ENCODE measurements around the gene LPCAT2. TPM values are rescaled to one million over a fixed set of nuclear protein-coding genes. Genes with fewer than 3 reads are reported as not detected.
A peak's percentile ranks its signal among the peaks of the same experiment; 100 is the strongest.
"Not testable (repeated sequence)": the region's sequence is repeated elsewhere in the genome, so short reads cannot be mapped to it uniquely, and the experiment has no call there.

The LPCAT2 gene
- total RNA-seq, 4 donors from 2014 or later = 16.9 to 36.9 (median 25.4) TPM

DNA sequence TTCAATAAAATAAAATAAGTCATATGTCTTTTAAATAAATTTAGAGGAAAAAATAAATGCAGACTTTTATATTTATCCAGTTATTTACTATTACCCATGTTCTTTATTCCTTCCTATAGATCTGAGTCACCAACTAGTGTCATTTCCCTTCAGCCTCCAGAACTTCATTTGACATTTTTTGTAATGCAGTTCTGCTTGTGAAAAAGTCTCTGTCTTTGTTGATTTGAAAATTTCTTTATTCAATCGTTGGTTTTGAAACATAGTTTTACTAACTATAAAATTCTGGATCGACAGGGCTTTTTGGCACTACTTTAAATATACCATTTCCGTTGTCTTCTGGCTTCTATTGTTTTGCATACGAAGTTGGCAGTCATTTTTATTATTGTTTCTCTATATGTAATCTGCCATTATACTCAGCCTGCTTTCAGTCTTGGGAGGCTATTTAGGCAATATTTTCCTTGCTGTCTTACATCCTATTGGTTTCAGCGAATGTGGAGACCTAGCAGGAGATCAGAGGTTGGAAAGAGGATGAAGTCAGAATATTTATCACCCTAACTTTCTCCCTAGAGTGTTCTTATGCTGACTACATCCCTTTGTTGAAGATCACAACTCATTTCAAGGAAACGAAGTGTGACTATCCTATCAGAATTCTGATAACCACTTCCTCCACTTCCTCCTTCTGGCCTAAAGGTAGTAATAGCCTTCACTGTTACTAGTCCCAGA, 104.9 kb downstream of the LPCAT2 start:
- intact Hi-C loops (cut with DNase I; ENCODE audit: low total_unique reads) = no loop called here
- 62 to 64% methylated on average over 6 of the region's 6 CpGs for WGBS, 2 donors
- no peak for DNase-seq (ENCODE audit: low spot score in 2 of 2)
- no peak overlapping the region for H3K4me3 ChIP-seq (ENCODE audit: low read depth, poor library complexity, severe bottlenecking)
- no peak for TF ChIP-seq POLR2A (IDR thresholded peaks at IDR 0.05)
- TF ChIP-seq CTCF (IDR thresholded peaks at IDR 0.05) = no peak

- 80 to 85% methylated on average over 3 of the region's 3 CpGs for WGBS, 2 donors
These were observed 106.2 kb downstream of the LPCAT2 start for GRCh38 chr16:55615071-55615470.

GRCh38 chr16:55615670-55616069, 106.8 kb downstream of the LPCAT2 start:
- WGBS, 2 donors = 90 to 95% methylated on average over 11 of the region's 11 CpGs
- DNase-seq (ENCODE audit: low spot score in 2 of 2); H3K4me3 ChIP-seq (ENCODE audit: low read depth, poor library complexity, severe bottlenecking); intact Hi-C loops (cut with DNase I; ENCODE audit: low total_unique reads): not testable (repeated sequence)

More at GRCh38 chr16:55615071-55615470, 106.2 kb downstream of the LPCAT2 start:
- no peak overlapping the region for H3K4me3 ChIP-seq (ENCODE audit: low read depth, poor library complexity, severe bottlenecking)
- DNase-seq (ENCODE audit: low spot score in 2 of 2) = no peak
- TF ChIP-seq POLR2A (IDR thresholded peaks at IDR 0.05) (no peak), CTCF (IDR thresholded peaks at IDR 0.05) (no peak)
- intact Hi-C loops (cut with DNase I; ENCODE audit: low total_unique reads) = no loop called here

DNA sequence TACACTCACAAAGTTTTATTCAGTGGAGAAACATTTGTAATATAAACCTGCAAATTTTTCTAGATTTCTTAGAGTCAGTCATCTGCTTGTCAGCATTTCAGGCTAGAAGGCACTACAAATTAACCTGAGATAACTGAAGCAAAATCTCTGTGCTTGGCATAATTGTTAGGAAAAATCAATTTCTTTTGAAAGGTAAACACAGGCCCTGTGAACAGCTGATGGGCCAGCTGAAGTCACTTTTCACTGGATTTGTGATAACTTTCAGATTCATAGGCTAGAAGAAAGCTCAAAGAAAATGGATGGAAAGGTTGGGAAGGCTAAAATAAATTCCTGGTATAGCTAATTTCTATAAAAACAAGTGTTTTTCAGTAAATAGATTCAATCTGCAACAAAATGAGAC, 112.9 kb downstream of the LPCAT2 start:
- no peak for DNase-seq (ENCODE audit: low spot score in 2 of 2)
- intact Hi-C loops (cut with DNase I; ENCODE audit: low total_unique reads) = no loop called here
- H3K4me3 ChIP-seq (ENCODE audit: low read depth, poor library complexity, severe bottlenecking) = no peak overlapping the region
- TF ChIP-seq POLR2A (IDR thresholded peaks at IDR 0.05) (no peak), CTCF (IDR thresholded peaks at IDR 0.05) (no peak)

- H3K4me3 ChIP-seq (ENCODE audit: low read depth, poor library complexity, severe bottlenecking) = no peak overlapping the region
- intact Hi-C loops (cut with DNase I; ENCODE audit: low total_unique reads) = no loop called here
- 84 to 87% methylated on average over 3 of the region's 3 CpGs for WGBS, 2 donors
- no peak for DNase-seq (ENCODE audit: low spot score in 2 of 2)
- no peak for TF ChIP-seq CTCF (IDR thresholded peaks at IDR 0.05)
- TF ChIP-seq POLR2A (IDR thresholded peaks at IDR 0.05) = no peak
These were observed 113.4 kb downstream of the LPCAT2 start for GRCh38 chr16:55622272-55622671.

DNA sequence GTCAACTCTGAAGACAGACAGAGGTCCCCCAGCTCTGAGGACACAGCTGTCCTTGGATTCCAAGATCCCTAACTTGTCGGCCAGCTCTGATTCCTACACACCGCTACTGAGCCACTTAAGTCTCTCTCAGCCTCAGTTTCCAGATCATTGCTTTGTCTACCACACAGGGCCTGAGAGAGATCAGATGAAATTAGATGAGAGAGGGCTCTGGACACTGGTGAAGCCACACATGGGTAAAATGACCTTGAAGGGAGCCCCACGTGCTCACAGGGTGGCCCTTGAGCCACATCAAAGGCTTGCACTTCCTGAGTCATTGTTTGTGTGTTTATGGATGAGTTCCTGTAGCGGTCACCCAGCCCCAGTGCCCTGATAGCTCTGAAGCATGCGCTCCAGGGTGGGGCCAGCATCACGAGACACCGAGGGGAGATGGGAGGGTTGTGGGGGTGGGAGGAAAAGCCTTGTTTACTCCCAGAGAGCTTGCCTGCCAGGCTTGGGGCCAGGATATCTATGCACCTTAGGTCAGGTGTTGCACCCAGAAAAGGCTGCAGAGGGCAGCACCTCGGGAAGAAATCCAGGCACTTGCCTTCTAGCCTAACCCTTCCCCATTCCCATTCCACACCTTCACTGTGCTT, 114.2 kb downstream of the LPCAT2 start:
- 46 to 53% methylated on average over 8 of the region's 8 CpGs for WGBS, 2 donors
- TF ChIP-seq POLR2A (IDR thresholded peaks at IDR 0.05) (no peak), CTCF (IDR thresholded peaks at IDR 0.05) (peak in 1 of 3 donors; percentile 47)

More for the DNA sequence above, 114.2 kb downstream of the LPCAT2 start:
- H3K4me3 ChIP-seq (ENCODE audit: low read depth, poor library complexity, severe bottlenecking) = no peak overlapping the region
- intact Hi-C loops (cut with DNase I; ENCODE audit: low total_unique reads) = no loop called here
- no peak for DNase-seq (ENCODE audit: low spot score in 2 of 2)
